ENCODE data around the gene DLK1.

The DLK1 gene

DNA sequence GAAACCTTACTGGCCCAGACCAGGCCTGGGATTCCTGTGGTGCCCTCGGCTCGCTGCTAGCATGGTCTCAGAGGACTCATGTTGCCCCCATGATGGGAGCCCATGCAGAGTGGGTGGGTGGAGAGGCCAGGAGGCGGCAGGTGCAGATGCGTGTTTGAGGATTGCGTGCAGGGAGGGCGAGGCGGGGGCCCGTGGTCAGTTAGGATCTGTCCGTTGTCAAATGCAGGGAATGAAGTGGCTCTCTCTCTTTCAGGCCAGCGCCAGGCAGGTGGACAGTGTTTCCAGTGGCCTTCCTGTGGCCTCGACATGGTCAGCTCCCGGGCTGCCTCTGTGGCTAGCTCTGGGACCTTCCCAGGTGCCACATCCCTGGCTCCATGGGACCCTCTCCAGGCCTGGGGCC lies 39.3 kb upstream of the DLK1 start:
- no peak overlapping the region for H3K4me3 ChIP-seq (ENCODE audit: low read depth, low read length)
- no peak for DNase-seq (ENCODE audit: low read depth)
- TF ChIP-seq, protein P1, sequence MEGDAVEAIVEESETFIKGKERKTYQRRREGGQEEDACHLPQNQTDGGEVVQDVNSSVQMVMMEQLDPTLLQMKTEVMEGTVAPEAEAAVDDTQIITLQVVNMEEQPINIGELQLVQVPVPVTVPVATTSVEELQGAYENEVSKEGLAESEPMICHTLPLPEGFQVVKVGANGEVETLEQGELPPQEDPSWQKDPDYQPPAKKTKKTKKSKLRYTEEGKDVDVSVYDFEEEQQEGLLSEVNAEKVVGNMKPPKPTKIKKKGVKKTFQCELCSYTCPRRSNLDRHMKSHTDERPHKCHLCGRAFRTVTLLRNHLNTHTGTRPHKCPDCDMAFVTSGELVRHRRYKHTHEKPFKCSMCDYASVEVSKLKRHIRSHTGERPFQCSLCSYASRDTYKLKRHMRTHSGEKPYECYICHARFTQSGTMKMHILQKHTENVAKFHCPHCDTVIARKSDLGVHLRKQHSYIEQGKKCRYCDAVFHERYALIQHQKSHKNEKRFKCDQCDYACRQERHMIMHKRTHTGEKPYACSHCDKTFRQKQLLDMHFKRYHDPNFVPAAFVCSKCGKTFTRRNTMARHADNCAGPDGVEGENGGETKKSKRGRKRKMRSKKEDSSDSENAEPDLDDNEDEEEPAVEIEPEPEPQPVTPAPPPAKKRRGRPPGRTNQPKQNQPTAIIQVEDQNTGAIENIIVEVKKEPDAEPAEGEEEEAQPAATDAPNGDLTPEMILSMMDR (IDR thresholded peaks at IDR 0.05; ENCODE audit: control insufficient read depth, extremely low read depth, insufficient read depth), result no peak

DNA sequence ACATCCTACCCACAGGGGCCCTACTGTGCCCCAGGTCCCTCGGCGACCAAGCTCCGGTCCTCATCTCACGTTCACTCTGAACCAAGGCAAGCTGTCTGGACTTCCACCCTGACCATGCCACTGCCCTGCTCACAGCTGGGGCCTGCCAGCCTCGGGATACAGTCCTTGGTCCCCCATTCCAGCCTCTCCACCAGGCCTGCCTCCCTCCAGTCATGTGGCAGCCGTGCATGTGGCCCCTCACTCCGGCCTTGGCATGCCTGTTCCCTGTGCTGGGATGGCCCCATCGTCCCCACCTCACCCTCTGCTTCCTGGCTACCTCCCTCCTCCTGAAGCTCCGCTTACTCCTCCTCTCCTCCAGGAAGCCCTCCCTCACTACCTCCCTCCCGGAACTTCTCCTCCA lies 38.6 kb upstream of the DLK1 start:
- TF ChIP-seq, protein P1 (IDR thresholded peaks at IDR 0.05; ENCODE audit: control insufficient read depth, extremely low read depth, insufficient read depth), result no peak
- no peak for DNase-seq (ENCODE audit: low read depth)
- H3K4me3 ChIP-seq (ENCODE audit: low read depth, low read length), result no peak overlapping the region

DNA sequence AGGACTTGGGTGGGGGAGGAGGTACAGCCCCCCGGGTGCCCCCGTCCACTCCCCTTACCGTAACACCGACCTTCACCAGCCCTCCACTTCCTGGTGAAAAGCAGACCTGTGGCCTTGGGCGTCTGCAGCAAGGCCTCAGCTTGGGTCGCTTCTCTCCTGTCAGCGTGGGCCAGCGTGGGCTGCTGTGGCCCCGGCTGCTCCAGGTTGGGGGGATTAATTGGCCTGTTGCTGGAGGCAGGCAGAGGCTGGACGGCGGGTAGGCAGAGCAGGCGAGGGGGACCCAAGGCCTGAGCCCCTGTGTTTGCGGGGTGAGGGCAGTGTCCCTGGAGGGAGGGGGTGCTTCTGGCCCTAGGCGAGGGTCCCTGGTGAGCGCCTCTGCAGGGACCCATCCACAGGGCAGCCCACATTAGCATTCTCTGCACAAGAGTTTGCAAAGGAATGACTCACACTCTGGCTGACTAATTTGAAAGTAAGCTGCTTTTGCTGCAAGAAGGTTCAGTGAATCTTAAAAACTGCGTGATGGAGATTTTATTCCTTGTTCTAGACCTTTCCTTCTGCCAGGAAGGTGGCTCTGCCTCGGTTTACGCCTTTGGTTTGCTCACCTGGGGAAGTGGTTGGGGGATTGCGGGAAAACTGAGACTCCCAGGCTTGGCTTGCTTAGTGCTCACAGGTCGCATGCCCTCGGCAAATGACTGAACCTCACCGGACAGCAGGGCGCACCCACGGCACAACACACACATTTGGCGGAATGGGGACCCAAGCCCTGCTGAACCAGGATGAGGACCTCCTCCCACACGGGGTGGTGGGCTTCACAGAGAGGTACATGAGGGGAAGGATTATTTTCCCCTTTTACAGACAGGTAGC lies 37.9 kb upstream of the DLK1 start:
- DNase-seq (ENCODE audit: low read depth), result no peak
- TF ChIP-seq, protein P1 (IDR thresholded peaks at IDR 0.05; ENCODE audit: control insufficient read depth, extremely low read depth, insufficient read depth), result no peak
- H3K4me3 ChIP-seq (ENCODE audit: low read depth, low read length), result no peak overlapping the region

DNA sequence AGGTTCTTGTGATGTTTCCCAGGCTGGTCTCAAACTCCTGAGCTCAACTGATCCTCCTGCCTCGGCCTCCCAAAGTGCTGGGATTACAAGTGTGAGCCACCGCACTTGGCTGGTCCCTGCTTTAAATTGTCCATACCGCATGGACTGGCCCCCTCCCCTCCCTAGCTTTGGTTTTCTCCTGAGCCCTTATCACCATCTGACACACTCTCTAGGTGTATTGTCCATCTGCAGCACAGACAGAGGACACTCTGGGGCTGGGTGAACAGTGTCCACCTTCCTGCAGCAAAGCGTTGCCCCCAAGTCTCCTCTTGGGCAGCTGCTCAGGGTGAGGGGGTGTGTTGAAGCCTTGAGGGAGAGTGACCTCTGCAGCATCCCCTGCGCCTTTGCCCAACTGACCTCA lies 36.0 kb upstream of the DLK1 start:
- no peak for DNase-seq (ENCODE audit: low read depth)
- TF ChIP-seq, protein P1 (IDR thresholded peaks at IDR 0.05; ENCODE audit: control insufficient read depth, extremely low read depth, insufficient read depth), result no peak
- no peak overlapping the region for H3K4me3 ChIP-seq (ENCODE audit: low read depth, low read length)

DNA sequence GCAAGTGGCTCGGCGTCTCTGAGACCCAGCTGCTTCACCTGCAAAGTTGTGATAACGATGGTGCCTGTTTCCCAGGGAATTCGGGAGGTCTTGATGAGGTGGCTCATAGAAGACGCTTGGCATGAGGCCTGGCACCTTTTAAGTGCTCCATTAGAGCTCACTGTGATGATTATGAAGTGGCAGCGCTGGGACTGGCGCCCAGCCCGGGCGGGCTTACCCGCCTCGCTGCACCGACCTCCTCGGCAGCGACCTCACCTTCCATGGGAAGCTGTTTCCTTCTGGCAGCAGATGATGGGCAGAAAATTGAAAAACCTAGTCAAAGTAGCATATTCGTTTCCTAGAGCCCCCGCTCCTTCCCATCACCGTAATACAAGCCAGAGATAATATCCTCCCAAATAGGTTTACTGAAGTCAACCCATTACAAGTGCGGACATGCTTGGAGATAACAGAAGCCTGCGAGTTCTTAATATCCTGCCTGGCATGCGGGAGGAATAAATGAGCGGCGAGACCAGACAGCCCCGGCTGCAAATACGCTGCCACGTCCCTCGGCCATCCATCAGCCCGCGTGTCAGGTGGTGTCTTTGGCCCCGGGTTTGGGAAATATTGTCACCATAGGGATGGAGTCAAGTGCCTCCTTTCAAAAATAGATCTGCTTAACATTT lies 35.2 kb upstream of the DLK1 start:
- no peak for DNase-seq (ENCODE audit: low read depth)
- H3K4me3 ChIP-seq (ENCODE audit: low read depth, low read length), result no peak overlapping the region
- TF ChIP-seq, protein P1 (IDR thresholded peaks at IDR 0.05; ENCODE audit: control insufficient read depth, extremely low read depth, insufficient read depth), result no peak

DNA sequence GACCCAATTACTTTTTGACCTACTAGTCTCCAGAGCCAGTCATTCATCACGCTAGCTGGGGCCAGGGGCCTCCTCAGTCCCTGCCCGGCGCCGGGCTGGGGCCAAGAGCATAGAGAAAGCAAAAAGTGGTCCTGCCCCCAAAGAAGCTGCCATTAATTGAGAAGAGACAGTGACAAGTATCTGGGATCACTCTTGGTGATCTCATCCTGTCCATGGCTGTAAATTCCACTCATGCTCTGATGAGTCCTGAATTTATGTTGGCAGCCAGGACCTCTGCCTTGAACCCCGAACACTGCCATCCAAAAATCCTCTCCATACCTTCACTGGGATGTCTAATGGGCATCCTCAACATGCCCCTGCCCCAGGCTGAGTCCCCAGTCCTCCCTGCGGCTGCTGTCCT lies 34.4 kb upstream of the DLK1 start:
- DNase-seq (ENCODE audit: low read depth), result no peak
- H3K4me3 ChIP-seq (ENCODE audit: low read depth, low read length), result no peak overlapping the region
- TF ChIP-seq, protein P1 (IDR thresholded peaks at IDR 0.05; ENCODE audit: control insufficient read depth, extremely low read depth, insufficient read depth), result no peak

Data from LNCaP clone FGC (cell line).